ENCODE data around the gene MYBPHL.
"Not testable (repeated sequence)": the region's sequence is repeated elsewhere in the genome, so short reads cannot be mapped to it uniquely, and the experiment has no call there.

Gene MYBPHL

GRCh38 chr1:109306832-109307273 is at the start of gene MYBPHL:
MYBPHL (minus strand) TSS chr1:109307011; CDS start chr1:109306991, 20 bp downstream.
- no peak for DNase-seq

GRCh38 chr1:109356505-109356904 is 49.7 kb upstream of the MYBPHL start:
- DNase-seq, result no peak

GRCh38 chr1:109354929-109355328 is 48.1 kb upstream of the MYBPHL start:
- no peak for DNase-seq

- no peak for DNase-seq
Observed at GRCh38 chr1:109351457-109351856, 44.6 kb upstream of the MYBPHL start.

- no peak for DNase-seq
Observed at GRCh38 chr1:109350655-109351054, 43.8 kb upstream of the MYBPHL start.

GRCh38 chr1:109350182-109350581 is 43.4 kb upstream of the MYBPHL start:
- no peak for DNase-seq

GRCh38 chr1:109347511-109347910 is 40.7 kb upstream of the MYBPHL start:
- DNase-seq, result no peak

GRCh38 chr1:109341944-109342930 is 35.4 kb upstream of the MYBPHL start:
- DNase-seq, result no peak

GRCh38 chr1:109338608-109339007 is 31.8 kb upstream of the MYBPHL start:
- DNase-seq, result no peak

- DNase-seq, result no peak
Observed at GRCh38 chr1:109338091-109338490, 31.3 kb upstream of the MYBPHL start.

- no peak for DNase-seq
Observed at GRCh38 chr1:109335091-109335490, 28.3 kb upstream of the MYBPHL start.

- no peak for DNase-seq
Observed at GRCh38 chr1:109331113-109331512, 24.3 kb upstream of the MYBPHL start.

GRCh38 chr1:109327285-109327684 is 20.5 kb upstream of the MYBPHL start:
- no peak for DNase-seq

- DNase-seq, result no peak
Observed at GRCh38 chr1:109322974-109323373, 16.2 kb upstream of the MYBPHL start.

GRCh38 chr1:109319114-109319513 is 12.3 kb upstream of the MYBPHL start:
- DNase-seq, result no peak

GRCh38 chr1:109316506-109316905 is 9.7 kb upstream of the MYBPHL start:
- DNase-seq, result no peak

GRCh38 chr1:109315288-109315687 is 8.5 kb upstream of the MYBPHL start:
- DNase-seq, result no peak

- DNase-seq, result no peak
Observed at GRCh38 chr1:109314795-109315194, 8.0 kb upstream of the MYBPHL start.

- peak; percentile 62 for DNase-seq
Observed at GRCh38 chr1:109312978-109313775, 6.4 kb upstream of the MYBPHL start.

GRCh38 chr1:109312246-109312645 is 5.4 kb upstream of the MYBPHL start:
- DNase-seq, result peak; percentile 61

GRCh38 chr1:109309347-109309746 is 2.5 kb upstream of the MYBPHL start:
- DNase-seq, result no peak

GRCh38 chr1:109307274-109308021 is 637 bp upstream of the MYBPHL start:
- no peak for DNase-seq

- DNase-seq, result not testable (repeated sequence)
Observed at GRCh38 chr1:109305991-109306390, 820 bp downstream of the MYBPHL start.
